ENCODE results near the gene LRRC4B. TPM values are rescaled to one million over a fixed set of nuclear protein-coding genes. Genes with fewer than 3 reads are reported as not detected.
"Not testable (repeated sequence)": the region's sequence is repeated elsewhere in the genome, so short reads cannot be mapped to it uniquely, and the experiment has no call there.

The LRRC4B gene
- polyA plus RNA-seq, 10 donors, result 5.8 to 12.1 (median 9.0) TPM

GRCh38 chr19:50534478-50534877, 33.8 kb downstream of the LRRC4B start:
- DNase-seq, result no peak

DNA sequence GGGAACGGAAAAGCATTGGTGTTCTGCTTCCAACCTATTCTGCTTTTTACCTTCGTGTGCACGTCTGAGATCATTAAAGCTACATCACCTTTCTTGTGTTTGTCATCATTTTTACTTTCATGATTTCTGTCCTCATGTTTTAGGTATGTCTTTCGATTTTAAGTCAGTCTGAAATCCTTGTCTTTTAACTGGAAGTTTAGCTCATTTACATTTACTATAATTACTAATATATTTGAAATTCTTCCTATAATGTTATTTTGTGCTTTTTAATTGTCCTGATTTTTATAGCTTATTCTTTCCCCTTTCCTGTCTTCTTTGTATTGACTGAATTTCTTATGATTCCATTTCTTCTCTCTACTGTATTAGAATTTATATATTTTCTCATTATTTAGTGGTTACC, 35.3 kb downstream of the LRRC4B start:
- no peak for DNase-seq

DNA sequence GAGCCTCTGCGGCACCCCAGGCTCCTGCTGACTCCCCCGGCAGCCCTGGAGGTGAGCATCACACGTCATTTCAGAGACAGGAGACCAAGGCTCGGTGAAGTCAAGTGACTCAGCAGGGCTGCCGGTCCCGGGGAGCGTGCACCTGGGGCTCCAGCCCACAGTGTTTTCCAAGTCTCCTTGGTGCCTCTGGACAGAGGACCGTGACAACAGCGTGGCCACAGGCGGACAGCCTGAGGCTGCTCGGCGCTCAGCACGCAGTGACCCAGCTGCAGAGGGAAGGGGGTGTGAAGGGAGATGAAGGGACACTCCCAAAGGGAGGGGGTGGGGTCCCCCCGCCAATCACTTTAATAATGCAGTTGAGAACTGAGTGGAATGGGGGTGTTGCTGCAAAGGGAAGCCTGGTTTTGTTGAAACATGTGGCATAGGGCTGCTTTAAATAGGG, 37.0 kb downstream of the LRRC4B start:
- DNase-seq, result no peak

DNA sequence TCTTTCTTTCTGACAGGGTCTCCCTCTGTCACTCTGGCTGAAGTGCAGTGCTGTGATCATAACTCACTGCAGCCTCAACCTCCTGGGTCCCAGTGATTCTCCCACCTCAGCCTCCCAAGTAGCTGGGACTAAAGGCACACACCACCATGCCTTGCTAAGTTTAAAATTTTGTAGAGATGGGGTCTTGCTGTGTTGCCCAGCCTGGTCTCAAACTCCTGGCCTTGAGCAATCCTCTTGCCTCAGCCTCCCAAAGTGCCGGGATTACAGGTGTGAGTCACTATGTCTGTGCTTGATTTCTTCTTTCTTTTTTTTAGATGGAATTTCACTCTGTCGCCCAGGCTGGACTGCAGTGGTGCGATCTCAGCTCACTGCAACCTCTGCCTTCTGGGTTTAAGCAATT, 40.2 kb downstream of the LRRC4B start:
- DNase-seq, result not testable (repeated sequence)

DNA sequence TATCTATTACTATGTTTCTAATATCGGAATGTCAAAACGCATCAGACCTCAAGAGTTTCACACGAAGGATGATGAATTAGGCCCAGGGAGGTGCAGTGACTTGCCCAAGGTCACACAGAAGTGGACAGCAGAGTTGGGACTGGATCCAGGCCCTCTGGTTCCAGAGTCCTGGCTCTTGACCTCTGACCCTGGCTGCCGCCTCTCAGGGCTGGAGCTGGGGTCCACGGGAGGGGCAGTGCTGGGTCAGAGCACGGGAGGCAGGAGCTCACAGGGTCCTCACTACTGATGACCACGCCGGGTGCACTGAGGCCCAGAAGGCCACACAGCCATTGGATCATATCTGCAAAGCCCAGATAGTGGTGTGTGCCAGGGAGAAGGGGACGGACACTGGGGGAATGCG, 45.4 kb downstream of the LRRC4B start:
- DNase-seq, result no peak

- DNase-seq, result no peak
Observed at GRCh38 chr19:50520822-50521465, 47.3 kb downstream of the LRRC4B start.

- DNase-seq, result no peak
Observed at GRCh38 chr19:50519006-50519575, 49.1 kb downstream of the LRRC4B start.

DNA sequence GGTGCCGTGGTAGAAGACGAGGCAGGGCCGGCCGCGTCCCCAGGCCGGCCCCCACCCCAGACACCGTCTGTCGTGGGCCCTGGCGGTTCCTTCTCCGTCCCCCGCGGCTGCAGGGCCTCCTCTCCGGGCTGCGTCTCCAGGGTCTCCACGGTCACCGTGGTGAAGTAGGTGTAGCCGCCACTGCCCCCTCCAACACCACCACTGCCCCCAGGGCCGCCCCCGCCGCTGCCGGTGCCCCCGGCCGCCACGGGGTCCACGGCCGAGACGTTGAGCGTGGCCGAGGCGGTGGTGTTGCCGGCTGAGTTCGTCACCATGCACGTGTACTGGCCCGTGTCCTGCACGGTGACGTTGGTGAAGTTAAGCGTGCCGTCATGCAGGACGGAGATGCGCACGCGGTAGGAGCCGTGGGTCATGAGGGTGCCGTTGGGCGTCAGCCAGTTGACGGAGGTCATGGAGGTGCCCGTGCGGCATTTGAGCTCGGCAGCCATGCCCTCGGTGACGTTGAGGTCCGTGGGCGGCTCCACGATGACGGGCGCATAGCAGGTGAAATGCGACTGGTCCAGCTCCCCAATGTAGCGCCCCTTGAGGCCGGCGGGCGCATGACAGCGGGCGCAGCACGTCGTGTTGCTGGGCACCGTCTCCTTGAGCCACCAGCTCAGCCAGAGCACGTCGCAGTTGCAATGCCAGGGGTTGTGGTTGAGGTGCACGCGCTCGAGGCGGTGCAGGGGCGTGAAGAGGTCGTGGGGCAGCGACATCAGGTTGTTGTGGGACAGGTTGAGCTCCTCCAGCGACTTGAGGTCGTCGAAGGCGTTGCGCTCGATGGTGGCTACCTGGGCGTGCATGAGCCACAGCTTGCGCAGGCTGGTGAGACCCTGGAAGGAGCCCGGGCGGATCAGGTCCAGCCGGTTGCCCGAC, 49.9 kb downstream of the LRRC4B start:
- DNase-seq, result no peak

DNA sequence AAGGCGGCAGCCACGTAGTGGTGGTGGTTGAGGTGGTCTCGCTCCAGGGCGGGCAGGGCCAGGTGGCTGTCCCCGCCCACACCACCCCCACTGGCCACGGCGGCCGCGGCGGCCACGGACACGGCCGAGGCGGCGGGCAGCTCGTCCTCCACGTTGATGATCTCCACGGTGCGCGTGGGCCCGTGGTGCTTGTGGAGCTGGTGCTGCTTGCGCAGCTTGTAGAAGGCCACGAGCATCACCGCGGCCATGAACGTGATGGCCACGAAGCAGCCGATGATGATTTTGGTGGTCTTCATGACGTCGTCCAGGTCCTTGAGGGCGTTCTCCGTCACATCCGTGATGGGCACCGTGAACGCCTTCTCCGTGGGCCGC, 50.5 kb downstream of the LRRC4B start:
- no peak for DNase-seq

DNA sequence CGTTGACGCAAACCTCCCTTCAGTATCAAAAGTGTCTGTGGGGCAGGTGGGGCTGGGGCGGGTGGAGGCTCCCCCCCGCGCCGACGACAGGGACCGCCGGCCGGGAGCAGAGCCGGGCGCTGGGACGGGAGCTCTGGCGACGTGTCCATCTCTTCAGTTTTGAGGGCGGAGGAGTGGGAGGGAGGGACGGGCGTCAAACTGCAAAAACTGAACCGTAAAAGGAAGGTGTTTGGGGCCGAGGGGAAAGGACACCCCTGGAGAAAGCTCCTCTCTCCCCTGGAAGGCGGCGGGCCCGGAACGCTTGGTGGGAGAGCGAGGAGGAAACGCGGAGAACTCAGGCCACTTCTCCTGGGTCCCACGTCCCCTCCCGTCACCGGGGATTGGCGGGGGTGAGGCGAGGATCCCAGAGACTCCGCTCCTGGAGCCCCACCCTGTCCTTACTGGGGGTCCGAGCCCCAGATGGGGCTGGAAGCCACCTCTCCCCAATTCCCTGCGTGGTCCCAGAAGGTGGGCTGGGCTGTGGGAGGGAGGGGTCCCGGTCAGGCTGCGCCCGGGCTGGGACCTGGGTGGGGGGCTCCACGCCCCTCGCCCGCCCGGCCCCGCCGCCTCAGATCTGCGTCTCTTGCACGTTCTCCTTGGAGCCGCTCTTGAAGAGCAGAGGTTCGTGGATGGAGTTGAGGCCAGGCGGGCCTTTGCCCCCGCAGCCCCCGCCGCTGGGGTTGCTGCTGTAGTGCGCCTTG, 51.1 kb downstream of the LRRC4B start:
- DNase-seq, result no peak

DNA sequence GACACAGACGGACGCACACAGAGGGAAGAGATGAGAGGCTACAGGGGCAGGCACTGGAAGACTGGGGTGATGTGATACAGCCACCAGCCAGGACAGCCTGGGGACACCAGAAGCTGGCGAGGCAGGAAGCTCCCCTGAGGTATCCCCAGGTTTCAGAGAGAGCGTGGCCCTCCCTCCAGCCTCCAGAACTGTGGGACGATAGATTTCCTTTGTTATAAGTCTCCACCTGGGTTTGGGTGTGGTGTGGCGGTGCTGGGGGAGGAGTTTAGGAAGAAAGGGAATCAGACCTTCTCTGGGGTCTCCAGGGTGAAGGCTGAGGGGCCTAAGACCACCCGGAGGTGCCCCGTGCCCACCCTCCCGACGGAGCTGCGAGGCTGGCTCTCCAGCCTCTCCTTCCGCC, 51.8 kb downstream of the LRRC4B start:
- no peak for DNase-seq

GRCh38 chr19:50515168-50515561, 53.1 kb downstream of the LRRC4B start:
- DNase-seq, result no peak

GRCh38 chr19:50514346-50515167, 53.7 kb downstream of the LRRC4B start:
- no peak for DNase-seq

- no peak for DNase-seq
Observed at GRCh38 chr19:50513746-50514345, 54.4 kb downstream of the LRRC4B start, which contains the start of gene ASPDH. ASPDH (minus strand) TSS chr19:50513913; CDS start chr19:50513823, 90 bp downstream.

GRCh38 chr19:50512999-50513745, 55.1 kb downstream of the LRRC4B start:
- DNase-seq, result no peak

DNA sequence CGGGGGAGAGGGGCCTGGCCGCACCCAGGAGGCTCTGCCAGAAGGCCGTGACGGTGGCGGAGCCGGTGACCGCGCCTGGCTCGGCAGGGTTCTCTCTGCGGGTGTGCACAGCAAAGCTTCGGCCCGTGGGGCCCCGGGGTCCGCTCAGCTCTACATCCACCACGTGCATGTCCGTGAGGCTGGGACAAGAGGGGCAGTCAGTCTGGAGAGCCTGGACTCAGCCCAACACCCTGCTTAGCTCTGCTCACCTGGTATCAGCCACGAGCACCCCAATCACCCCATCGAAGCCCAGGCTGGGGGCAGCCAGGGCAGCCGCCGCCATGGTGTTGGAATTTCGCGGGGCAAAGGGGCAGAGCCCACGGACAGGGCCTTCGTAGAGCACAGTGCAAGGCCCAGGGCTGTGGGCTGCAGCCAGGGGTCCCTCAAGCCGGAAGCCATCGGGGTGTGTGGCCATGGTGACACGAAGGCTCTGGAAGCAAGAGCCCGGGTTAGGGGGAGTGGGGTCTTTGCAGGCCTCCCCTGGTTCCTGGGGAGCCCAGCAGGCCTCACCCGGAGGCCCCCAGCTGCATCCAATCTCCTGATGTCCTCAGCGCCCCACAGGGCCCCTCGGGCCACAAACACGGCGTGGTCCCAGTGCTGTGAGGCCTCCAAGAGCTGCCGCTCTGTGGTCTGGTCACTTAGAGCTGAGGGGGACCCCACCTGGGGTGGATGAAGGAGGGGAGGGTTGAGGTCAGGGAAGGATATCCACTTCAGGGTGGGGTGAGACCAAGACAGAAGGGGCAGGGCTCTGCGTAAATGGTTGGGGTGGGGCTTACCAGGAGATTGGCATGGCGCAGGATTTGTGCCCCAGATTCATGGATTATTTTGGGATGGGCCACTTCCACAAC, 55.9 kb downstream of the LRRC4B start:
- no peak for DNase-seq

DNA sequence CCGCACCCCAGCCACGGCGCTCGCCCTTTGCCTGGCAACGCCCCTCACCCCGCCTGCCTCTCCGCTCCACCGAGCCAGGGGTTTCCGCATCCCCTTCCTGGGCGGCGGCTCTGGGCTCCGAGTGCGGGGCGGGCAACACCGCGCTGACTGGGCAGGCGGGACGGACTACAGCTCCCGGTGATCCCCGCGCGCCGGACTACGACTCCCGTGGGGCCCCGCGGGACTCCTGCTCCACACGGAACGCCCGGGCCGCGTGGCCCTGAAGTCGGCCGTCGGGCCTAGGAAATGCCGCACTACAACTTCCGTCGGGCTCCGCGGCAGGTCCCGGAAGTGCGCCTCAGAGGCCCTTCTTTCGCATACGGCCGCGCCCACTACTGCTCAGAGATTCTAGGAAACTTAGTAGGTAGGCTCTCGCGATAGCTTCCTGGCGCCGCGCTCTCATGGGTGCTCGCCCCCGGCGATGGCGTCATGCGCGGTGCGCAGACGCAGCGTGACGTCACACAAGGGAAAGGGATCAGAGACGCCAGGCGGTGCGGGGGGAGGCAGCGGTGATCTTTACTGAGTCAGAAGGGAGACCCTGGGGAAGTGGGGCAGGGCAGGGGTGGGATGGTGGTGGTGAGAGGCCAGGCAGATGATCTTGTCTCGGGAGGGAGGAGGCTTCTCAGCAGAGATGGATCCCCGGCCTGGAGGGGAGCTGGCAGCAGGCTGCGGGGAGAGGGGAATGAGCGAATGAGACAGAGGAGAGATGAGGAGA, 57.0 kb downstream of the LRRC4B start, which contains the start of gene JOSD2:
JOSD2 (minus strand) TSS at position 123 of the 754 bp plus-strand sequence. CDS start 760 bp downstream, outside the sequence.
- DNase-seq, result peak; percentile 99 to 100 (median 99)

- DNase-seq, result no peak
Observed at GRCh38 chr19:50510700-50511068, 57.6 kb downstream of the LRRC4B start.
